HL-60/S4 treated with retinoic acid at 250 ng/mL for 4 days and 3 days (cell line): ENCODE measurements around the gene ATP1B3.

ENCODE experiments used
- in situ Hi-C: fragments of 300-500 bp; cut with MboI; formaldehyde crosslinking; loops from 2 replicates; pipeline ENCODE4 v1.7.0; 2022; ENCODE audit warnings: low sequenced_read_pairs

ATP1B3 gene

GRCh38 chr3:141860086-141860669 lies 16.3 kb upstream of the ATP1B3 start:
- in situ Hi-C loops: no loop called here

- in situ Hi-C loops: no loop called here
Observed at GRCh38 chr3:141860766-141861513, 15.5 kb upstream of the ATP1B3 start.

GRCh38 chr3:141862279-141862816 lies 14.1 kb upstream of the ATP1B3 start:
- in situ Hi-C loops: no loop called here

GRCh38 chr3:141863491-141863890 lies 13.0 kb upstream of the ATP1B3 start:
- in situ Hi-C loops: no loop called here

- in situ Hi-C loops: no loop called here
Observed at GRCh38 chr3:141864281-141864970, 12.0 kb upstream of the ATP1B3 start.

- in situ Hi-C loops: no loop called here
Observed at GRCh38 chr3:141865101-141865500, 11.3 kb upstream of the ATP1B3 start.

- in situ Hi-C loops: no loop called here
Observed at GRCh38 chr3:141870091-141870687, 6.3 kb upstream of the ATP1B3 start.

- in situ Hi-C loops: loop anchor here (25.0 kb wide), 1 partner anchor 288 kb away; no protein-coding TSS in a partner anchor
Observed at GRCh38 chr3:141875374-141875892, 1.0 kb upstream of the ATP1B3 start.

GRCh38 chr3:141875893-141876380 lies 506 bp upstream of the ATP1B3 start:
- in situ Hi-C loops: loop anchor here (25.0 kb wide), 1 partner anchor 289 kb away; no protein-coding TSS in a partner anchor

GRCh38 chr3:141876891-141877621 lies 613 bp downstream of the ATP1B3 start:
- in situ Hi-C loops: loop anchor here (25.0 kb wide), 1 partner anchor 290 kb away; no protein-coding TSS in a partner anchor

GRCh38 chr3:141877911-141878310 lies 1.5 kb downstream of the ATP1B3 start:
- in situ Hi-C loops: loop anchor here (25.0 kb wide), 1 partner anchor 291 kb away; no protein-coding TSS in a partner anchor

- in situ Hi-C loops: loop anchor here (25.0 kb wide), 1 partner anchor 291 kb away; no protein-coding TSS in a partner anchor
Observed at GRCh38 chr3:141878326-141878725, 1.9 kb downstream of the ATP1B3 start.

- in situ Hi-C loops: loop anchor here (25.0 kb wide), 1 partner anchor 292 kb away; no protein-coding TSS in a partner anchor
Observed at GRCh38 chr3:141878817-141879216, 2.4 kb downstream of the ATP1B3 start.

GRCh38 chr3:141881702-141882101 lies 5.3 kb downstream of the ATP1B3 start:
- in situ Hi-C loops: loop anchor here (25.0 kb wide), 1 partner anchor 294 kb away; no protein-coding TSS in a partner anchor

GRCh38 chr3:141887051-141887450 lies 10.6 kb downstream of the ATP1B3 start:
- in situ Hi-C loops: loop anchor here (25.0 kb wide), 1 partner anchor 300 kb away; no protein-coding TSS in a partner anchor

- in situ Hi-C loops: loop anchor here (25.0 kb wide), 1 partner anchor 301 kb away; no protein-coding TSS in a partner anchor
Observed at GRCh38 chr3:141888548-141888947, 12.1 kb downstream of the ATP1B3 start.

GRCh38 chr3:141894524-141895176 lies 18.2 kb downstream of the ATP1B3 start:
- in situ Hi-C loops: loop anchor here (25.0 kb wide), 1 partner anchor 307 kb away; no protein-coding TSS in a partner anchor

GRCh38 chr3:141895731-141896130 lies 19.3 kb downstream of the ATP1B3 start:
- in situ Hi-C loops: loop anchor here (25.0 kb wide), 1 partner anchor 308 kb away; no protein-coding TSS in a partner anchor

- in situ Hi-C loops: loop anchor here (25.0 kb wide), 1 partner anchor 312 kb away; no protein-coding TSS in a partner anchor
Observed at GRCh38 chr3:141898908-141899307, 22.5 kb downstream of the ATP1B3 start.
